HG02571 (cell line): Measurements from ENCODE around the gene VIL1.

Source experiments
- ATAC-seq: cut with Tn5 transposase; IDR thresholded peaks from one replicate; pipeline ENCODE4 v1.9.1; 2021; ENCODE audit warnings: mild to moderate bottlenecking, moderate library complexity; ENCODE audit not compliant: unreplicated experiment

The VIL1 gene

GRCh38 chr2:218482651-218483050, 63.7 kb downstream of the VIL1 start:
- no peak for ATAC-seq

GRCh38 chr2:218485986-218486667, 67.2 kb downstream of the VIL1 start:
- no peak for ATAC-seq

- ATAC-seq: no peak
These were observed 81.7 kb downstream of the VIL1 start for GRCh38 chr2:218500501-218501060.

GRCh38 chr2:218501665-218502064, 82.7 kb downstream of the VIL1 start:
- no peak for ATAC-seq
